Gastroesophageal sphincter (tissue), 4 donors: ENCODE data around the gene CASP3. TPM values are rescaled to one million over a fixed set of nuclear protein-coding genes. Genes with fewer than 3 reads are reported as not detected.

ENCODE experiments used
- ATAC-seq: fragments of 150-250 bp; one replicate; pipeline ENCODE4 v1.9.1; 2016; ENCODE audit warnings: mild to moderate bottlenecking, moderate library complexity
- H3K27ac ChIP-seq, 4 donors: fragments of 200-600 bp; sonication (generic) in 3 of 4; 1 replicate in 3 of 4; 2 replicates in 1 of 4; pipeline ENCODE4 v1.5.1; 2016 to 2019
- H3K27me3 ChIP-seq: fragments of 200-600 bp; sonication (generic); one replicate; pipeline ENCODE4 v1.5.1; 2019
- H3K36me3 ChIP-seq, 2 donors: fragments of 200-600 bp; sonication (generic); one replicate each; pipeline ENCODE4 v1.5.1; 2019; ENCODE audit warnings: control low read depth in 1 of 2
- H3K4me1 ChIP-seq, 3 donors: fragments of 200-600 bp; sonication (generic); 1 replicate in 2 of 3; 2 replicates in 1 of 3; pipeline ENCODE4 v1.5.1; 2016 to 2019; ENCODE audit warnings: control low read depth in 2 of 3
- H3K4me3 ChIP-seq, 2 donors: fragments of 200-600 bp; sonication (generic); one replicate each; pipeline ENCODE4 v1.5.1; 2019; ENCODE audit warnings: mild to moderate bottlenecking in 1 of 2, moderate library complexity in 1 of 2
- H3K9me3 ChIP-seq, 3 donors: fragments of 200-600 bp; sonication (generic); one replicate each; pipeline ENCODE4 v1.5.1; 2017 to 2019; ENCODE audit warnings: control low read depth in 2 of 3
- EP300 ChIP-seq: sonication (generic); formaldehyde crosslinking; IDR thresholded peaks from one replicate; pipeline ENCODE4 v1.6.1; 2017; ENCODE audit warnings: antibody characterized with exemption, mild to moderate bottlenecking
- POLR2A ChIP-seq, 2 donors: fragments of 450-650 bp; IDR thresholded peaks; one replicate each; pipeline ENCODE4 v1.6.1; 2017; ENCODE audit warnings: antibody characterized with exemption in 2 of 2, mild to moderate bottlenecking in 2 of 2, moderate library complexity in 1 of 2
- POLR2AphosphoS5 ChIP-seq: sonication (generic); formaldehyde crosslinking; IDR thresholded peaks from one replicate; pipeline ENCODE4 v1.6.1; 2017; ENCODE audit warnings: antibody characterized with exemption
- WGBS, 2 donors: methylation state at CpG; one replicate each; pipeline ENCODE4 v1.1.5; 2018; ENCODE audit warnings: low coverage in 1 of 2; 5-methylcytosine and 5-hydroxymethylcytosine counted together
- total RNA-seq, 4 donors: library from RNA; depleted of rRNA; stranded (reverse); fragments of >200 nt; gene quantifications; one replicate each; pipeline ENCODE4 v1.1.0, GENCODE V29; 2016
- TF ChIP-seq, protein P1 (sequence below), 4 experiments: fragments of 200-600 bp in 2 of 4; fragments of 450-650 bp in 2 of 4; sonication (generic) in 1 of 4; IDR thresholded peaks; one replicate each; pipeline ENCODE4 v1.5.1; 2017 to 2019; ENCODE audit warnings: antibody characterized with exemption in 4 of 4, mild to moderate bottlenecking in 2 of 4, moderate library complexity in 2 of 4

The CASP3 gene
- total RNA-seq, 4 donors from 2014 or later = 12.1 to 28.5 (median 14.7) TPM

DNA sequence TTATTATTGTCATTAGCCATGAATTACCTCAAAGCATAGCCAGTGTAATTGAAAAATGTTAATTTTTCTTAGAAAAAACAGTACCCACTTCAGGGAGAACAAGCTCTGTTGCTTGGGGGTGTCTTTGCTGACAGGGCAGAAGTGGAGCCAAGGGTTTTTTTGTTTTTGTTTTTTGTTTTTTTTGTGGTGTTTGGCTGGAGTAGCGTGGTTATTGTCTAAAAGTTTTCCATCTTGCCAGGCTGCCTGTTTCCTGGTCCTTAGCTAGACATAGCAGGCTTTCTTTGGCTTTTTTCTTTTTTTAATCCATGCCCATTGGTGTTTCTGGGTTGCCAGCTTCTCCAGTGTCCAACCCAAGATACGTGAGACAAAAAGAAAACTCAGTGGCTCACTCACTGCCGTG is 61.5 kb downstream of the CASP3 start:
- no peak overlapping the region for H3K27ac ChIP-seq
- no peak for ATAC-seq

DNA sequence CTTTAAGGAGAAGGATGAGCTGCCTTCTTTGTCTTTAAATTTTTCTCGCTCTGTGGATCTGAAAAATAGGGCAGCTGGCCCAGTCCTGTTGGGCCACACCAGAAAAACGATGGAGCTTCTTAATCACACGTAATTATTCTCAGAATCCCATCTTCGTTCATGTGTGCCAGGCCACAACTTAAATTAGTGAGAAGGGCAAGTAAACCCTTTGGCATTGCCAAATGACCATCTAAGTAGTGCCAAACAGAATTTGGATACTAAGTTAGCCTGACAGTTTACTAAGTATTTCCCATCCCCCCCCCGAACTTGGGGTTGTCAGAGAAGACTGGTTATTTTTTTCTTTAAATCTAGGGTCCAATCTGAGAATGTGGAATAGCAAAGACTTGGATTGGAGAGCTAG is 62.0 kb downstream of the CASP3 start:
- Histone ChIP-seq H3K9me3 (no peaks in the 10 kb centered on the region), H3K4me1 (no peaks in the 10 kb centered on the region), H3K27ac (no peak overlapping the region), H3K4me3 (no peak overlapping the region), H3K27me3 (no peaks in the 10 kb centered on the region), H3K36me3 (no peaks in the 10 kb centered on the region)
- TF ChIP-seq EP300 (no peak), POLR2AphosphoS5 (no peak), POLR2A (IDR thresholded peaks at IDR 0.05) (no peak)
- TF ChIP-seq, protein P1, sequence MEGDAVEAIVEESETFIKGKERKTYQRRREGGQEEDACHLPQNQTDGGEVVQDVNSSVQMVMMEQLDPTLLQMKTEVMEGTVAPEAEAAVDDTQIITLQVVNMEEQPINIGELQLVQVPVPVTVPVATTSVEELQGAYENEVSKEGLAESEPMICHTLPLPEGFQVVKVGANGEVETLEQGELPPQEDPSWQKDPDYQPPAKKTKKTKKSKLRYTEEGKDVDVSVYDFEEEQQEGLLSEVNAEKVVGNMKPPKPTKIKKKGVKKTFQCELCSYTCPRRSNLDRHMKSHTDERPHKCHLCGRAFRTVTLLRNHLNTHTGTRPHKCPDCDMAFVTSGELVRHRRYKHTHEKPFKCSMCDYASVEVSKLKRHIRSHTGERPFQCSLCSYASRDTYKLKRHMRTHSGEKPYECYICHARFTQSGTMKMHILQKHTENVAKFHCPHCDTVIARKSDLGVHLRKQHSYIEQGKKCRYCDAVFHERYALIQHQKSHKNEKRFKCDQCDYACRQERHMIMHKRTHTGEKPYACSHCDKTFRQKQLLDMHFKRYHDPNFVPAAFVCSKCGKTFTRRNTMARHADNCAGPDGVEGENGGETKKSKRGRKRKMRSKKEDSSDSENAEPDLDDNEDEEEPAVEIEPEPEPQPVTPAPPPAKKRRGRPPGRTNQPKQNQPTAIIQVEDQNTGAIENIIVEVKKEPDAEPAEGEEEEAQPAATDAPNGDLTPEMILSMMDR (IDR thresholded peaks at IDR 0.05) = no peak
- ATAC-seq = no peak
- 69 to 70% methylated on average over 4 to 5 of the region's 5 CpGs for WGBS, 2 donors

More for the DNA sequence above, 61.5 kb downstream of the CASP3 start:
- no peak overlapping the region for H3K4me3 ChIP-seq
- no peaks in the 10 kb centered on the region for H3K27me3 ChIP-seq
- TF ChIP-seq EP300 (no peak), POLR2AphosphoS5 (no peak), POLR2A (IDR thresholded peaks at IDR 0.05) (no peak)
- TF ChIP-seq, protein P1 (IDR thresholded peaks at IDR 0.05) = no peak
- 43 to 70% methylated on average over 2 to 3 of the region's 3 CpGs for WGBS, 2 donors
- no peaks in the 10 kb centered on the region for H3K4me1 ChIP-seq
- no peaks in the 10 kb centered on the region for H3K36me3 ChIP-seq
- H3K9me3 ChIP-seq = no peaks in the 10 kb centered on the region

DNA sequence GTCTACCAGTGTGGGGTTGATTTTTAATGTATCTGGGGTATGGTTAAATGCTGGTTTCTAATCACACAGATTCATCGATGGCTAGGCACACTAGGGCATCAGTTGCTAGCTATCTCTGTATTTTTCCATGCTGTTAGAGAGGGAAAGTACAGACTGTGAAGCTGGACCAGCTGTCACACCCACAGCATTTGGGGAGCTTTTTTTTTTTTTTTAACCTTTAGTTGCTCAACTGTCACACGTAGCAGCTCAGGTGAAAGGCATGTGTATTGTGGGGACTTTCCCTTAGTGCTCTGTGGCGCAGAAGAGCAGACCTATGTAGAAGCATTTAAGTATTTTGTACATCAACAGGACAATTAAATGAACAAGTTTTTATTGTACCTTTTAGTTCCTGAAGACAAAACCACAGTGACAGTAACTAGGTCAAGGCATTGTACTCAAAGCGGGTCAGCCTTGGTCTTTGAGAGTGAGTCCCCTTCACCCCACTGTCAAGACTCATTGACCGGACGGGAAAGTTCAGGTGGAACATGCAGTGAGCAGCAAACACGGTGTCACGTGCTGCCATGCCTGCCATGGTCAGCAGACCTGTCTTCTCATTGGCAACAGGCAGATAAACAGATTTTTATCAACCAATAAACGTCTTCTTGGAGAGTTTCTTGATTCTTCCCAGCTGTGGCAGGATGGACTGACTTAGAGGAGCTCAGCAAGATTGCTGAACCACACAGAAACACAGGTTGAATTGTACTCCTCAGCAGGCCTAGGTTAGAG is 65.3 kb downstream of the CASP3 start:
- Histone ChIP-seq H3K9me3 (peaks cover 0 to 11% (median 0%) of the 10 kb centered on the region in 3 donors), H3K4me1 (no peaks in the 10 kb centered on the region), H3K27me3 (no peaks in the 10 kb centered on the region), H3K27ac (no peak overlapping the region), H3K36me3 (no peaks in the 10 kb centered on the region), H3K4me3 (no peak overlapping the region)
- TF ChIP-seq POLR2A (IDR thresholded peaks at IDR 0.05) = no peak
- WGBS, 2 donors = 52 to 88% methylated on average over 2 to 3 of the region's 9 CpGs
- ATAC-seq = no peak

Other genes starting within 250 kb of the CASP3 start
- 10 to 100 TPM; 34.1 to 41.7 (median 35.4) TPM for gene IRF2, start 174.9 kb downstream of the CASP3 start, total RNA-seq
- gene PRIMPOL, start 291 bp upstream of the CASP3 start, total RNA-seq = 10 to 100 TPM; 14.2 to 21.6 (median 16.9) TPM
- 1 to 10 TPM in 2 of 4 donors, under 1 TPM in 1, not detected in 1; 0.54 to 8.0 (median 1.1) TPM for gene CENPU, start 84.6 kb upstream of the CASP3 start, total RNA-seq
- gene ACSL1, start 176.5 kb upstream of the CASP3 start, total RNA-seq = 10 to 100 TPM; 48.5 to 98.8 (median 55.3) TPM